AG20443 (cell line): ENCODE results near the gene ABLIM2.
"Not testable (repeated sequence)": the region's sequence is repeated elsewhere in the genome, so short reads cannot be mapped to it uniquely, and the experiment has no call there.

Experiments used
- DNase-seq: peaks from one replicate; pipeline ENCODE4 v3.0.0; 2012; ENCODE audit warnings: low spot score, mixed read lengths

ABLIM2 gene

DNA sequence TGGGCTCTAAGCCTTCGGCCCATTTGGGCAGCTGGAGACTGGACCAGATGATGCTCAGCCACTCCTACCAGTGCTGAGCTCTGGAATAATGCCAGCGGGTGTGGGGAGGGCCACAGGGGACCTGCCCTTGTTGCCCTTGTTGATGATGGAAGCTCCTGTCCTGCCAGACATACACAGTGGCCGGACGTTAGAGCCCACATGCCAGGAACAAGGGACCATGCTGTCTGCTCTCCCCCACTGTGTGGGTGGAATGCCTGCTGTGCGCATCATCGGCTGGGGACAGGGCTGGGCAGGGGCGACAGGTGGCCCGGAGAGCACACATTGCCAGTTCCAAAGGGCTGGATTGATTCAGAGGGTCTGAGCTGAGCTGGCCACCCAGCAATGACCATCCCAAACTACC, 2.0 kb downstream of the ABLIM2 start:
- DNase-seq = no peak

DNA sequence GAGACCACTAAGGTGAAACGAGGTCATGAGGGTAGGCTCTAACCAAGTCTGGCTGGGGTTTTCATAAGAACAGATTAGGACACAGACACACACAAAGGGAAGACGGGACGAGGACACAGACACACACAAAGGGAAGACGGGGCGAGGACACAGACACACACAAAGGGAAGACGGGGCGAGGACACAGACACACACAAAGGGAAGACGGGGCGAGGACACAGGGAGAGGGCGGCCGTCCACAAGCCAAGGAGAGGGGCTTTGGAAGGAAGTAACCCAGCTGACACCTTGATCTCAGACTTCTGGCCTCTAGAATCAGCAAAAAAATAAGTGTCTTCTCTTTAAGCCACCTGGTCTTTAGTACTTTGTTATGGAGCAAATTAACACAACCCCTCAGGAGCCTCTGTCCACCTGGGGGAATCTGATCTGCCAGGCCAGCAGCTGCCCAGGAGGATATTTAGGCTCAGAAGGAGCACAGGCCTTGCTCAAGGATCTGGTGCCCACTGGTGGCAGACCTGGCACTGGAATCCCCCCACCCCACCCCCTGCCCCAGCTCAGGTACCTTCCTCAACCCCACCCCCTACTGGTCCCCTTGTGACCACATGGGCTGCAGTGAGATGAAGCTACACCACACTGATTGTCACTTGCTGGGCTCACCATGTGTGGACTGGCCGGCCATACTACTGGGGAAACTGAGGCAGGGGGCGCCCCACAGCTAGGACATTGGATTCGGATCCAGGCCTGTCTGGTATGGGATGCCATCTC, 2.8 kb downstream of the ABLIM2 start:
- DNase-seq = no peak

DNA sequence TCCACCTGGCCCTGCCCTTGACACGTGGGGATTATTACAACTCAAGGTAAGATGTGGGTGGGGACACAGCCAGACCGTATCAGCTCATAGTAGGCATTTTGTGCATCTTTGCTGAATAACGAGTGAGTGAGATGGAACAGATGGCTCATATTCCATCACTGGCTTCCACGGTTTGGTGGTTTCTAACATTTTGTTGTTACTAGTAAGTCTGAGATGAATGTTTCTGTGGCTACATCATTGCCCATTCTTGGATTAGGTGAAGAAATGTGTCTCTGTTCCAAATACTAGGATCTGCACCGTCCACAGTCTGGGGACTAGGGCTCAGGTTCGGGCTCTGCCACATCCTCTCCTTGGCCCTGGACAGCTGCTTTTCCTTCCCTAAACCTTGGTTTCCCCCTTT, 3.6 kb downstream of the ABLIM2 start:
- DNase-seq = no peak

DNA sequence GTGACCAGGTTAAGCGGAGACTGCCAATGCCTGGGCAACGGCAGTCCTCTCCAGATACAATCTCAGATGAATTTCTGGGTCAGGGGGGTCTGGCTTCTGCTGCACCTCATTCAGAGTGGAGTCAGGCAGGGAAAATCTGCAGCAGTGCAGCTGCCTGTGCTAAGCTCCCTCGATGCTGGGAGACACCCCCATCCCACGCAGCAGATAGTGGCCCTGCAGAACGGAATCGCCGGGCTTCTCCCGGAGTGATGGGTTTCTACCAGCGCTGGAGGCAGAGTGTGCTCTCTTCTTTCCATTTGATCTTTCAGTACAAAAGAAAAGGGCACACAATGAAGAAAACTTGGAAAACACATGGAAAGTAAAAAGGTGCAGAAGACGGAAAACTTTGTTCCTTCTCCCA, 5.2 kb downstream of the ABLIM2 start:
- DNase-seq = no peak

DNA sequence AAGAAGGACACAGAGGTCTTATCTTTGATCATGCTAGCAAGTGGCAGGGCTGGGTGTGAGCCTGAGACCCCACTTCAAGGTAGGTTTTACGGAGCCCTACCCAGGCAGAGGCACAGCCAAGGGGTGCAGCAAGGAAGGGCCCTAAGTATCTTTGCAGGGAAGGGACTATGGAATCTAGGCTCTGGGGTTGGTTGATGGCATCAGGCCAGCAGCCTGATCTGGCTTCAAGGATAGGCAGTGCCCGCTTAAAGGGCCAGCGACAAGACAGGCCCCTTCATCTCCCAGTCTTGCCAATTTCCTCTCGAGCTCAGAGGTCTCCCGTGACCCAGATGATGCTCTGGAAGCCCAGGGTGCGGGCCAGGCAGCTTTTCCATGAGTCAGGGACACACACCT, 5.8 kb downstream of the ABLIM2 start:
- DNase-seq = no peak

DNA sequence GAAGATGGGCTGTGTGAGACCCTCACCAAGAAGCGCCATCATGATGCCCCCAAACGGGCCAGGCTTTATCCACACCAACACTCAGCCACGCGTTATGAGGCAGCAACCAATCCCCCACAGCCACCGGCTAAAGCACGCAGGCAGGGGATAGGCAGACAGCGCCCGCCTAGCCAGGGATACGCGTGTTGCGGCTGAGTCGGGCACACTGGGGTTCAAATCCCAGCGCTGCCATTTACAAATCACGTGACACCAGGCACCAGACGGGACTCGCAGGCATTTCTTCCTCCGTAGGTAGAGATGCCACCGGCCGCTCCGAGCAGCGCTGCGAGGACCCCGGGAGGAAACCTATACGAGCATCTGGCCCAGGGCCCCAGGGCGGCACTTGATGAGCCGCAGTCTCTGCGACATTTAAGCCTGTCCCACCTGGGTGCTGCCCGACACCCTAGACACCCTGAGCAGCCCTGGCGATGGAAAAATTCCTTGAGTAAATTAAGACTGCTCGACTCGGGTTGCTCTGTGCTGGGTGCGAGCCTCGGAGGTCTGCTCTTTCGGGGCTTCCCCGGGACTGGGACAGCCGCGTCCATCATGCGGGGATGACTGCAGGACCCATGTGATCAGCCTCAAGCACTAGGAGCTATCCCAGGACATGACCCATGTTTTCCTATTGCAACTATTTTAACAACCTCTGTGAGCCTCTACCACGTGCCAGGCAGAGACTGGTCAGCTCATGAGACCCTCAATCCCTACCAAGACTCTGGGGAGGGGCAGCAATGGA, 6.3 kb downstream of the ABLIM2 start:
- no peak for DNase-seq

DNA sequence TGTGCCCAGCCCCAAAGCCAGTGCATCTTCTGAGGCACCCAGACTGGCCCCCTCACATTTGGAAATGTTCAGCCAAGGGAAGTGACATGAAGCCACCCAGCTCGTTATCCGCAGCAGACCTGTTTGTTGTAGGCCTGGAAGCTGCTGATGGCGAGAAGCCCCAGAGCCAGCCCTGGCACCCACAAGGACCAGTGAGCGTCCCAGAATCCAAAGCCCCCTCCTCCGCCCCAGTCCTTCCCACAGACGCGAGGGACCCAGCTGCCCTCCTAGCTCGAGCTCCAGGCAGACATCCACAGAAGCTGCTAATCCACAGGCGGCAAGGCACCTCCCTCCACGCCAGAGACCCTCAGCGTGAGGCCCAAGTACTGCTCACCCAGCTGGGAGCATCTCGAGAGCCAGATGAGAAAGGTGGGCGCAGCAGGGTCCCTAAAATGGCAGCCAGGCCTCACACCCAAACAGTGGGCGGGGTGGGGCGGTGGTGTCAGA, 7.4 kb downstream of the ABLIM2 start:
- no peak for DNase-seq

DNA sequence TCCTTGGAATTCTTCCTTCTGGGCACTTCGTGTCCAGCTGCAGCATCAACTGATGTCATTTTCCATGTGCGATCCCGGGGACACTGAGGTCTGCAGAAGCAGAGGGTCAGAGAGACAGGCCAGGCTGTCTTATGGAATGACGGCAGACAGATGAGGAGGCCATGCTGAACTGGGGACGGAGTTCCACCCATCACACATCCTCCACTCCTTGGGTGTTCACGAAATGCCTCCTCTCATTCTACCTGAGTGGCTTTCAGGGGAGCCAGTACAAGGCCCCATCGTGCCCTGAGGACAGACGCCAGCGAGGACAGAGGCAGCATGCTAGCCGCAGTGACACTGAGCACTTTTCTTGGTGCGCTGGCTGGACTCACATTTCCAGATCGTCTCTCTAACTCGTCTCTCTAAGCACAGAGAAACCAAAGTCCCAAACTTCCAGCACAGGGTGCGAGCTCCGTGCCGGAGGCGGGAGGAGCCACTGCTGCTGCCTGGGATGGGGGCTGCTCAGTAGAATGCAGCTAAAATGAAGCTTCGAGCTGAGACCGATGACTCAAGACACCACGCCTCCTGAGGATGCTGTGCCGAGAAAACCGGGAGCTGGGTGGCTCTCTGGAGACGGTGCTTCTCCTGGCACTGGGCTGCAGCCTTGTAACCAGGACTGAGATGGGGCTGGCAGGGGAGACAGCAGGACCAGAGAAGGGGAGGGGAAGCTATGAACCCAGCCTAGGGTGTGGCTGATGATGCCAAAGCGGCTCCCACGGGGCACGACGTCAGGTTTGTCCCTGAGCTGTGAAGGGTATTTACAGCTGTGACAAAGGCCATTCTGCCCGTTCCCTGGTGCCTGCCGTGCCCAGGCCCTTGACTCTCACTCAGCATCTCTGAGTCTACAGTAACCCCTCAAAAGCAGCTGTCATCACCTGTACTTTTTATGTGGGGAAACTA, 8.2 kb downstream of the ABLIM2 start:
- DNase-seq = peak; percentile 53

DNA sequence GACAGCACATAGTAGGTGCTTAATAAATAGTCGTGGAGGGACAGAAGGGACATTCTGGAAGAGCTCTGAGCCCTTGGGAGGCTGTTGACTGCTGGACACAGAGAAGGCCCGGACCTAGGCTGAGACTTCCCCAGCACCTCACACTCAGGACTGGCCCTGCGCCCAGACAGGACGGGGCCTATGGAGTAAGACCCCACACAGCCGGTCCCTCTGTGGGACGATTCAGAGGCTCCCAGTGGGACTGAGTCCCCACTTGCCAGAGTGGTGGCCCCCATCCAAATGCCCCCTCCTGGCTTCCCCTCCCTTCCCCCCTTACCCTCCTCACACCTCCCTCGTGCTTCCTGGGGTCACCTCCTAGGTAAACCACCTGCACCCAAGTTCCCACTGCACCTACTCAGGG, 8.9 kb downstream of the ABLIM2 start:
- DNase-seq = no peak

DNA sequence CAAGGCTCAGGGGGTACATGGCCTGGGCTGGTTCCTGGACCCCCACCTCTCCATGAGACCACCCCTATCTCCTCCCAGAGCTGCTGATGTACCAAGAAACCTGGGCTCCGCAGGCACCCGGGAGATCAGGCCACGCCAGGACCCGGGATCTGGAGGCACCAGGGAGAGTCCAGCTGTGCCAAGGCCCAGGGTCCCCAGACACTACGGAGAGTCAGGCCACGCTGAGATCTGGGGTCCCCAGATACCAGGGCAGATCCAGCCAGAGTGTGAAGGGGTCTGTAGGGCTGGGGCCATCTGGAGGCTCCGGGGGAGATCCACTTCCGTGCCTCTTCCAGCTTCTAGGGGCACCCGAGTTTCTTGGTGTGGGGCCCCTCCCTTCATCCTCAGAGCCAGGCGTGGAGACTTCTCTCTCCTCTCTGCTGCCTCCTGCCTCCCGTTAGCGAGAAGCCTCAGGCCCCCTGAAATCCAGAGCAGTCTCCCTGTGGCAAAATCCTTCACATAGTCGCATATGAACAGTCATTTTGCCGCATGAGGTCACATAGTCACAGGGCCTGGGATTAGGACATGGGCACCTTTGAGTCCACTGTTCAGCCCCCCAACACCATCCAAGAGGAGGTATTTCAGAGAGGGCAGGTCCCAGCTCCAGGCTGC, 9.7 kb downstream of the ABLIM2 start:
- DNase-seq = no peak

DNA sequence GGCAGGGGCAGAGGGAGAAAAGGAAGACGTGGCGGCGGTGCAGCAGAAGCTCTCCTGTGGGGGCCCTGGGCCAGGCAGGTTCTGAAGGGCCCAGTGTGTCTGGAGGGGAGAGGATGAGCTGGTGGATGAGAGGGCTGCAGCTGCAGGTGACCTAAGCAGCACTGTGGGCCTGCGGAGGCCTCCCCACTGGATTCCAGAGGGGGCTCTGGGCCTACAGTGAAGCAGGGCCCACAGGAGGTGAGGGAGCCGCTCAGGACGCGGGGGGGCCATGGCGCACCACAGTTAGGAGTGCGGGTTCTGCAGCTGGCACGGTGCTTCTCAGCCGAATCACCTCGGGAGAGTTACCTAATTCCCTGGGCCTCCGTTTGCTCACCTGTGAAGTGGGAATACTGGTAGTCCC, 10.5 kb downstream of the ABLIM2 start:
- no peak for DNase-seq

DNA sequence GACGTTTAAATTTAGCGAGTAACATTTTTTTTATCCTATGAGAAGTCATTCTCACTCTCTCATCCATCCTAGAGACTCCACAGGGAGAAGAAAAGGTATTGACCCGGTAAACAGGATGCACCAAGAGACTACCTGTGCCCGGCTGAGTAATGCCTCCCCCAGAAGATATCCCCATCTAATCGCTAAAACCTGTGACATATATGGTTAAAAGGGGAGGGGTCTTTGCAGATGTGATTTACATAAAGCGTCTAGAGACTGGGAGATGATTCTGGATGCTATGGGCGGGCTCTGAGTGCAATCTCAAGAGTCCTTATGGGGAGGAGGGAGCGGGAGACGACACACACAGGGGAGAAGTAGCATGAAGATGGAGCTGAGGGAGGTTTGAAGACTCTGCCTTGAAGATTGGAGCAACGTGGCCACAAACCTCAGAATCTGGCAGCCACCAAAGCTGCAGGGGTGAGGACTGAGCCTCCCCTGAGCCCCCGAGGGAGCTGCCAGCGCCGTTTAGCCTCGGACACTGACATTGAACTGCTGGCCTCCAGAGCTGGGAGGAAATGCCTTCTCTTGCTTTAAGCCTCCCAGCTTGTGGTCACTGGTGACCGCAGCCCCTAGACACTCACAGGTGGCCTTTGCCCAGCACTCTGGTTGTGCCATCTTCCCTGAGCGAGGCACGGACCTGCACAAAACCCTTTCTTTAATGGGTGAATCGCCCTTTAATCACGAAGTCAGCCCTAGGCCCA, 11.2 kb downstream of the ABLIM2 start:
- no peak for DNase-seq

DNA sequence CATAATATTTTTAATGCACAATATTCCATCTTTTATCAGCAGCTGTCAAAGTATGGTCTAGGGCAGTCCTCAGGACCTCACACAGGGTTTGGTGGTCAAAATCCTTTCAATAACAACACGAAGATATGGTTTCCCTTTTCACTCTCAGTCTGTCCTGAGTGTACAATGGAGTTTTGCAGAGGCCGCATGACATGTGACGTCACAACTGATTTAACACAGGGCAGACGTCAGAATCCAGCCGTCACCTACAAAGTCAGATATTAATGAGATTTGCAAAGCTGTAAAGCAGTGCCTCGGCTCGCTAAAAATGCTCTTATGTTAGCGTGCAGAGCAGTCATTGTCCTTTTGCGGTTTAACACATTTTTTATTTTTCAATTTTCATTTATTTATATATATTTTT, 12.5 kb downstream of the ABLIM2 start:
- no peak for DNase-seq

DNA sequence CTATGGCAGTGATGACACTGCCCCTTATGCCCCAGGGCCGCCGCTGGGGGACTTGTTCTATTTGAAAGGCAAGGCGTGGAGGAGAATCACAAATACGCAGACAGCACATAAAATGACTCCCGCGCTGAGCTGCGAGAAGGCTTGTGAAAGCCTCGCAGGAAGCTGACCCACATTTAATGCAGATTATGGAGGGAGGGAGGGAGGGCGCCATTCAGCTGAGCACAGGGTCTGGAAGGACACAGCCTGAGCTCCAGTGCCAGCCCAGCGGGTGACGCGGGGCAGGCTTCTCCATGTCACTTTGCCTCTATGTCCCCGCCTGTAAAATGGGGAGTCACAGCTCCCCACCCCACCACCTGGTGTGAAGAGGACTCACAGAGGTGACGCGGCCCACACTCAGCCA, 14.3 kb downstream of the ABLIM2 start:
- DNase-seq = no peak

DNA sequence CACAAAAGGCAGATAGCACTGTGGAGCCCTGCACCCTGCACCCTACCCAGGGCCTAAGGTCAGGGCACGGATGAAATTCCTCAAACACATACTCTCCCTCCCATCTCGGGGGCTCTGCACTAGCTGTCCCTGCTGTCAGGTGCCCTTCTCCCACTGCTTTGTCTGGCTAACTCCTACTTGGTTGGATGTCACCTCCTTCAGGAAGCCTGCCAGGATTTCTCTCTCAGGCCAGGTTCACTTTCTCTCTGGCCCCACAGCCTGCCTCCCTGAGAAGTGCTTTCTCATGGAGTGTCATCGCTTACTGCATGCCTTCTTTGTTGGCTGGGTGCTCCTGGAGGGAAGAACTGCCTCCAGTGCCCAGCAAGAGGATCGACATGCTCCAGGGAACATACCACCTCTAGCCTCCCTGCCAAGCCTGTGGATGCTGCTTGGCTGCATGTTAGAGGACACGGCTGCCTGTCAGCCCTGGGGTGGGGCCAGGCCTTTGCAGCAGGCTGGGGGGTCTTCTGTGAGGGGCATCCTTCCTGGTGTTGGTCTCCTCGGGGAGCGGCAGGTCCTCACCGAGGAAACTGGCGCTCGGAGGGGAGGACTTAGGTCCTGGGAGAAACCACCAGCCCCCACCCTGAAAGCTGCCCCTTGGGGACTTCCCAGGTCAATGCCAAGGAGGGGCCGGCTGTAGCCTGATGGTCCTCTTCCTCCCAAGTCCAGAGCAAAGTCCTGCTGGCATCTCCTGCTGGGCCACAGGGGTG, 15.0 kb downstream of the ABLIM2 start:
- DNase-seq = no peak

DNA sequence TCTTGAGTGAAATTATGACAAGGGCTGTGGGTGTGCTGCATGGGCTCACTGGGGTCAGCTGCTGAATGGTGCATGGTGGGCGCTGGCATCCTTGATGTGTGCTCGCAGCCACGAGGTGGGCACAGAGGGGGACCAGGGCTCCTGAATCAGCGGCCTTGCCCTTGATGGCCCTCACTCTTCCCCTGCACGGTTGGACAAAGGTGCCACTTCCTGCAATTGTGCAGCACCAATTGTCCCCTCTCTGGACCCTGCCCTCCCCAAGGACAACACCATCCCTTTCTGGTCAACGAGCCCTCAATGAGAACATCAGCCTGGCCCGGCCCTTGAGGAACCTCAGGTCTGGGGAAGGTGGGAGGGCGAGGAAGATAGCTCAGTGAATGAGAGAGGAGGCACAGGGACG, 16.1 kb downstream of the ABLIM2 start:
- DNase-seq = no peak

DNA sequence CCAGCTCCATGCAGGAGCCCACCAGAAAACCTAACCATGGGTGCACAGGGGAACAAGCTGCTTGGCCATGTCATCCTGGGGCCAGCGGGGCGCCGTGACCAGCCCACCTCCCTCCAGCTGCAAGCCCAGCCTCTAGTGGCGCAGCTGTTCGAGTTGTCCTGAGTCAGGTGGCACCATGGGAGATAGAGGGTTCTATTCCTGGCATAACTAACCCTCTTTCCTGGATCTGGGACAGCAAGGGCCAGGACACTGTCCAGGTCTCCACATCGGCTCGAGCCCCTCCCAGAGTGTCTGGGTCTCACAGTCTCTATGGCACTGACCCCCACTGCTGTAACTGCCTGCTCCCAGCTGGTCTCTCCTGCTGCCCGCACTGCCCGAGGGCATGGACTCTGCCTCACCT, 16.7 kb downstream of the ABLIM2 start:
- no peak for DNase-seq

DNA sequence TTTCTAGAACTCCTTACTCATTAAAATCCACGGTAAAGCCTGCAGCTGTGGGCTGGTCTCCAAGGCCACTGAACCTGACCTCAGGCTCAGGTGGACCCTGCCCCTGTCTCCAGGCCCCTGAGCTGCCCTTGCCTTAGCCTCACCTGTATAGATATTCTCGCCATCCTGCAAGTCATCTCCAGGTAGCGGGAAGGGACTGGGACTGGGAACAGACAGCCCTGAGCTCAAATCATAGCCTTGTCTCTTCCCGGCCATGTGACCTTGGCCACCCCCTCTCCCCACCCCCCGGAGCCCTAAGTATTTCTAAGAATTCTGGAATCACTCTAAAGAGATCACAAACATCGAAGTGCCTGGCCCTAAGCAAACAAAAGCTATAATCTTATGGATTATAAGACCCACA, 17.7 kb downstream of the ABLIM2 start:
- DNase-seq = no peak

DNA sequence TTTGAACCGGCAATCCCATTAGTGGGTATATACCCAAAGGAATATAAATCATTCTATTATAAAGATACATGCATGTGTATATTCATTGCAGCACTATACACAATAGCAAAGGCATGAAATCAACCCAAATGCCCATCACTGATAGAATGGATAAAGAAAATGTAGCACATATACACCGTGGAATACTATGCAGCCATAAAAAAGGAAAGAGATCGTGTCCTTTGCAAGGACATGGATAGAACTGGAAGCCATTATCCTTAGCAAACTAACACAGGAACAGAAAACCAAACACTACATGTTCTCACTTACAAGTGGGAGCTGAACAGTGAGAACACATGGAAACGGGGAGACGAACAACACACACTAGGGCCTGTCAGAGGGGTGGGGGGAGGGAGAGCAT, 18.9 kb downstream of the ABLIM2 start:
- DNase-seq = not testable (repeated sequence)

DNA sequence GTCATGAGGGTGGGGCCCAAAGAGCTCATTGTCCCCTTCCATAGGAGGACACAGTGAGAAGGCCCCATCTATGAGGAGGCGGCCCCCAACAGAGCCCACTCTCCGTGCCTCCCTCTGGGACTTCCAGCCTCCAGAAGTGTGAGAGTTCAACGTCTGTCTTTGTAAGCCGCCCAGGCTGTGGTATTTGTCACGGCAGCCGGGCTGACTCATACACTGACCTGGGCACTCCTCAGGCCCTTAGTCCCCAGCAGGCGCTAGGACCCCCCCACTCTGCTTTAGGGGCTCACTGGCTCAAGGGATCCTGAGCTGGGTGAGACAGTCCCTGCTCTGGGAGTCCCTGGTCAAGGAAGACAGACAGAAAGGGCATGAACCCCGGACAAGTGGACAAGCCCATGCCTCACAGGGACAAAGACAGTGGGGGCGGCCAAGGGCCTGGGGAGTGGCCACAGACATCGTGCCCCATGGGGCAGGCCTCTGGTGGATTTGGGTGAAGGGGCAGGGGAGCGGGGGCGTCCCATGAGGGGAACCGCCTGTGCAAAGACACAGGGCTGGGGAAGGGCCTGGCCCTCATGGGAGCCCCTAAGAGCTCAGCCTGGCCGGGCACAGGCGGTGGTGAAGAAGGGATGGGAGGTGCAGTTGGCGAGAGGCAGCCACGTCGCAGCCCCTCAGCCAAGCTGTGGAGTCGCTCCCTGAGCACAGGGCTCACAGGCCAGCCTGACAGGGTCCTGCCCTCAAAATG, 21.5 kb downstream of the ABLIM2 start:
- no peak for DNase-seq
